GM10847 (cell line): ENCODE results near the gene SHROOM3.

Experiments used
- POLR2A ChIP-seq: IDR thresholded peaks from 2 replicates; pipeline ENCODE4 v1.6.1; 2011; ENCODE audit not compliant: insufficient read length; ENCODE audit errors: extremely low read depth

The SHROOM3 gene

DNA sequence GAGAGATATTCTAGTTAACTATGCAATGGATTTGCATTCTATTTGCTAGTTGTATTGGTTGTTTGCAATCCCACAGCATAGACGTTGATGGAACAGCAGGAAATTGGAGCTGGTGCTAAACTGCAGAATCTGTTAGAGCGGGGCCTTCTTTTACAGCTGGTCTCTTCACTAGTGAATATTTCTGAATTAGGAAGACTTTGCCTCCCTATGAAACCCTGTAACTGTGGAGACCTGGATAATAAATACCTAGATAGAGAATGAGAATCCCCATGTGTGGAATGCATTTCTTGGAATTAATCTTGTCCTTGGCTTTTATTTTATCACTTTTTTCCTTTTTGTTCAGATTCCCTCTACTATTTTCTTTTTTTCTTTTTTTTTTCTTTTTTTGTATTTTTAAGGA lies 109.7 kb downstream of the SHROOM3 start:
- no peak for TF ChIP-seq POLR2A

DNA sequence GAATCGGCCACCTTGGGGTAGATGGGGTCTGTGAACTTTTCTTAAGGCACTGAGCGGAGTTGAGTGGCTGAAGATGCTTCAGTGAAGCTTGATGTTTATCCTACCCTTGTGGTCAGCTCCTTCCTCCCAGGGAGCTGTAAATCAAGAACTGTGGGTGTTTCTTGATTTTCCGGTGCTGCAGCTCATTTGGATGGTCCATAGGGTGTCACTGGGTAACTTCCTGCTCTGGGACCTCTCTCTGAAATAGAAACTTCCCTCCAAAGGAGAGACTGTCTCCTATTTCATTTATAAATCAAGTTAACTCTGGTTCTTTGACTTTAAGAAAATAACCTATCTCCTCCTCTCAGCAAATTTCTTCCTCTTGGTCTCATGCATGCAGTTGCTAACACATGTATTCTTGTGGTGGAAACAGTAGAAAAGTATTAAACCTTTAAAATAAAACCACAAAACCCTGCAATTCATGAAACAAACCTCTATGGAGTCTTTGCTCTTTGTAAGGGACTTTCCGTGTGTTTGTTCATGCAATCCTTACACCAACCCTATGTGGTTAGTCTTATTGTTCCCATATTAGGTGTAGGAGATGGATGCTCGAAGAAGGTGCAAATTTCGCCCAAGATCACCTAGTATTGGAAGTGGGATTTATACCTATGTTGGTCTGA lies 110.3 kb downstream of the SHROOM3 start:
- TF ChIP-seq POLR2A = no peak

DNA sequence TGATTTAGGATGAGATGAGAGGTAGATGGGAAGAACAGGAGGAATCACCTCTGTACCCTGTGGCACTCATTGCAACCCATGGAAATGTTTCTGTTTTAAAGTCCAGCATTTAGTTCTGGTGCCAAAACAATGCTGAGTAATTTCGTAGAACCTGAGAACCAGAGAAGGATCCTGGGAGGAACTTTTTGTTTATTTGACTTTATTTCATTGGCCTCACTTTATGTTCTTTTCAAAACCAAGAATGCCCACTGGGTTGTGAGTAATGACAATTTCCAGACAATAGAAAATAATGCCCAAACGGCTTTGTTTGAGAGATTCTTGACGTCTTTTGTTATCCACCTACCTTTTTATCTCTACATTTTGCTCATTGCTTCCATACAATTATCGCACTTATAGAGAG lies 111.3 kb downstream of the SHROOM3 start:
- TF ChIP-seq POLR2A = no peak

DNA sequence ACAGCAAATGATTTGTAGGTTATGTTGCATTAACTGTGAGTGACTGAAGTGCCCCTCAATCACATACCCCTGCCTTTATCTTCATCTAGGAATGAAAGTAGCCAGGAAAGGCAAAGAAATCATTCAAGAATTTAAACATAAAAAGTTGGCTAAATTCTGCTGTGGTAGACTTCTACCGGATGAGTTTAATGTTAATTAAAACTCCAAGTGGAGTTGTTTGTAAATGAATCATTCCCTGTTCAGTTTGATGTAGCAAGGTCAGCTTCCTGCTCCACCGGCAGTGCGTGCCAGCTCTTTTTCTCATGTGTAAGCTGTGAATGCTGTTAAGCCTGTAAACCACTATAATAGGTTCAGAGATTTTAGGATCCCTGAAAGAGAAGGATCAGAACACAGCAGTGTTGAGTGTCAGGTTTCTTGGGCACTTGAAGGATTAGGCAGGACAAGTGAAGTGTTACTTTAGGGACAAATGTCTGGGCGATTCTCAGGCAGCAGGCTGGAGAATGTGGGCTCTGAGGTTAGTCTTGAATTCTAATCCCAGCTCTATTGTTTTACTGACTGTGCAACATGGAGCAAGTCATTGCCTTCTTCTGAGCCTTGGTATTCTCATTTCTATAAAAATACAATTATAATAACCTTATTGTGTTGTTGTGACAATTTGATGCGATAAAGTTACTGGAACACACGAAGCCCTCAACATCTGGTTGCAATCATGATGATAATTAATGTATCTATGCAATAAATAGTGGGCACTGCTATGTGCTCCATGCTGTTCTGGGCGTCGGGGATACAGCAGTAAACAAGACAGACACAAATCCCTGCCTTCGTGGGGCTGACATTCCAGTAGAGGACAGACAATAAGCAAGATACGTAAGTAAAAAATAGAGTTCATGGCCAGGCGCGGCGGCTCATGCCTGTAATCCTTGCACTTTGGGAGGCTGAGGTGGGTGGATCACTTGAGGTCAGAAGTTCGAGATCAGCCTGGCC lies 112.0 kb downstream of the SHROOM3 start:
- TF ChIP-seq POLR2A = no peak

DNA sequence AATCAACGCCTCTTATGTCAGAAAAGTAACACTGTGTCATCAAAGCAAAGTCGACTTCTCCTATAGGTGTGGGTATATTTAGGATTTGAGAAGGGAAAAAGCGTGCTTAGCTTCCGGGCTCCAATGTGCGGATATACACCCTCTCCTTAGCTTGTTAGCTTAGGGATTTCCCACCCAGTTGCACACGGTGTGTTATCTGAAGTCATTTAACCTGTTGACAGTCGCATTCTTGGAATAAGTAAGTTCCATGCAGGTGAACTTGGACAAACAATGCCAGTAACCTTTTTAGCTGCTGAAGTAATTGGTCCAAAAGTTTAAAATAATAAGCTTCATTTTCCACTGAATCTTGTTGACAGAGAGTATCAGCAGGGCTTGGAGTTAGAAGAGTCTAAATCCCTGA lies 113.7 kb downstream of the SHROOM3 start:
- no peak for TF ChIP-seq POLR2A

DNA sequence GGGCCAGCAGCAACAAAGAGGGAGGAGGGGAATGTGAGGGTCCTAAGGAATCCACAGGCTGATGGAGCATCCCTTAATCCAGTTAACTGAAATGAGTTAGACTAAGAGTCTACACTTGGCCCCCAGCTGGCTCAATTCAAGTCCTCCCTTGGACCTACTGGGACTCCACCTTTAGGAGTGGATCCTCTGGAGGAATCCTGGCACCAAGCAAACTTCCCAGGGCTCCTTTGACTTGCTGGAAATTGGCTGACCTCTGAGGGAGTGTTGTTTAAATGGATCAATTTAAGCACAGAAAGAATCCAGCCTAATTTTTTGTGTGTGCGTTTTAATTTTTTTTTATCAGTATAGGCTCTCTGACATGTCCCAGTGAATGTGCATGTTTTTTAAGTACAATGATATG lies 114.7 kb downstream of the SHROOM3 start:
- no peak for TF ChIP-seq POLR2A

DNA sequence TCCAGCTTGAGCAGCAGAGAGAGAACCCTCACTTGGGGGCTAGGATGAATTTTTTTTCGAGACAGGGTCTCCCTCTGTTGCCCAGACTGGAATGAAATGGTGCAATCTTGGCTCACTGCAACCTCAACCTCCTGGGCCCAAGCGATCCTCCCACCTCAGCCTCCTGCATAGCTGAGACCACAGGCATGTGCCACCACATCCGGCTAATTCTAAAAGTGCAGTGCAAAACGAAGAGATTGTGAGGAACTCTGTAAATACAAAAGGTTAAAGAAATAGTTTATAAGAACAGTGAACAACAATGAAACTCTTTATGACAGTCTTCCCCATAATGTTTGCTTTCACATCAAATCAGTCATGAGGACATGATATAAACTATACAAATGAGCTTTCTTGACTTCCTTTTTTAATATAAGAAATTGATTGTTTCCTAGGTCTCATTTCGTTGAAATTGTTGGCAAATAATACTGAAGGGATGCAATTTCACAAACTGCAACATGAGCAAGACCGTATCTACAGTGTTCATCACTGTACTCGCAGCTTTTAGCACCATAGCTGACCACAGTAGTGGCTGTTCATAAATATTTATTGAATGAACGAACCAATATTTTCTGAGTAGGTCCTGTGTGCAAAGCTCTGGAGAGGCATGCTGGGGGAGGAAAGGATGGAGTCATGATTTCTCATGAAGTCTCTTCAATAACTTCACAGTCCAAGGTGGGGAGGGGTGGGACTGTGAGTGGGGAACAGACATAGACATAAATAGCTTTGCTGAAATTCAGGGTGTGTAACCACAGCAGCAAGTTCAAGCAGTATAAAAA lies 116.1 kb downstream of the SHROOM3 start:
- TF ChIP-seq POLR2A = no peak

DNA sequence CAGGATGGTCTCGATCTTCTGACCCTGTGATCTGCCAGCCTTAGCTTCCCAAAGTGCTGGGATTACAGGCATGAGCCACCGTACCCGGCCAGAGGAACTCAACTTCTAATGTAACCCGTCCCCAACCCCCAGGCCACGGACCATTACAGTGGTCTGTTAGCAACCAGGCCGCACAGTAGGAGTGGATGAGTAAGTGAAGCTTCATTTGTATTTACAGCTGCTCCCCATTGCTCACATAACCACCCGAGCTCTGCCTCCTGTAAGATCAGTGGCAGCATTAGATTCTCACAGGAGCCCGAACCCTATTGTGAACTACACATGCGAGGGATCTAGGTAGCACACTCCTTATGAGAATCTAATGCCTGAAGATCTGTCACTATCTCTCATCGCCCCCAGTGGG lies 119.6 kb downstream of the SHROOM3 start:
- TF ChIP-seq POLR2A = no peak

DNA sequence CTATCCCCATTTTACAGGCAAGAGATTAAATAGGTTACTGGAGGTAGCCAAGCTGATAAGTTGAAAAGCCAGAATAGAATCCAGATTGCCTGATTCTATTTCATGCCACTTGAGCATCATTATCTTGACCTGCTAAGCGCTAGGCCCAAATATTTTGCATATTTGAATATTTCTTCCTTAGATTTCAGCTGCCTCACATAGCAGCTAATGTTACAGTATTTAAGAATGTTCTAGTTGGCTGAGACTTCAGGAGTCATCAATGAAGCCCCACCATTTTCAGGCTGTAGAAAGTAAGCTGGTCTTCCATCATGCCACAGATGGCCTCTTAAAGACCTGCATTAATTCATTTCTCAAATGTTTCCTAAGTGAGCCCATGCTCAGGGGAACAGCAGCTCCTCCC lies 121.4 kb downstream of the SHROOM3 start:
- no peak for TF ChIP-seq POLR2A

DNA sequence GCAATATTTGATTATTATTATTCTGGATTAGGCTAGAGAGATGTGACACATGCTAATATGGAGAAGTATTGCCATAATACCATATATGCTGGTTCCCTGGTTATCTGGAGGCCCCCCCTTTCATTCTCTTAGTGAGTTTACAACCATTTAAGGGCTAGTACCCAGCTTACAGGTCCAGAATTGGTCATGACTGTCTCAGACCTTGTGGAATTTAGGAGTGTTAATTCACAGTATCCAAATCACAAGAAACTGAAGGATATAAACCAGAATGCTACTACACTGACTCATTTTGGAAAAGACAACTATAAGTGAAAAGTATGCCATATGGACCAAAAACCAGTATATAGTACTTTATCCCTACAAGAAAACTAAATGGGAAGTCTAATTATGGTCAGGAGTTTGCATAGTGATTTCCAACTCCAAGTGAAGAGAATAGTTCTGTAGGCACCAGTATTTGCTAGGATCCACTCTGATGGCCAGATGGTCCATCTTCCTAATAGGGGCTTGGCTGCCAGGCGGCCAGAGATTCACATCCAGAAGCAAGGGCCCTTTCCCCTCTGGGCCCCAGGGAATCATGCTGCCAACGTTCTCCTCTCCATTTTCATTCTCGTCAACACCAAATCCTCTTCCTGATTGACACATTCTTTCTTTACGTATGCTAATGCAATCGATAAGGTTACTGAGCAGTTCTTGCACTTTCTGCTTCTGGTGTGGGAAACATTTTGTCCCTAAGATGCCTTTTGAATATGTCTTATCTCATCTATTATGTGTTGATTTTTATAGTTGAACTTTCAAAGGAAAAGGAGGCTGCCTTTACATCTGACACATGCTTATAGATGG lies 123.6 kb downstream of the SHROOM3 start:
- TF ChIP-seq POLR2A = no peak

DNA sequence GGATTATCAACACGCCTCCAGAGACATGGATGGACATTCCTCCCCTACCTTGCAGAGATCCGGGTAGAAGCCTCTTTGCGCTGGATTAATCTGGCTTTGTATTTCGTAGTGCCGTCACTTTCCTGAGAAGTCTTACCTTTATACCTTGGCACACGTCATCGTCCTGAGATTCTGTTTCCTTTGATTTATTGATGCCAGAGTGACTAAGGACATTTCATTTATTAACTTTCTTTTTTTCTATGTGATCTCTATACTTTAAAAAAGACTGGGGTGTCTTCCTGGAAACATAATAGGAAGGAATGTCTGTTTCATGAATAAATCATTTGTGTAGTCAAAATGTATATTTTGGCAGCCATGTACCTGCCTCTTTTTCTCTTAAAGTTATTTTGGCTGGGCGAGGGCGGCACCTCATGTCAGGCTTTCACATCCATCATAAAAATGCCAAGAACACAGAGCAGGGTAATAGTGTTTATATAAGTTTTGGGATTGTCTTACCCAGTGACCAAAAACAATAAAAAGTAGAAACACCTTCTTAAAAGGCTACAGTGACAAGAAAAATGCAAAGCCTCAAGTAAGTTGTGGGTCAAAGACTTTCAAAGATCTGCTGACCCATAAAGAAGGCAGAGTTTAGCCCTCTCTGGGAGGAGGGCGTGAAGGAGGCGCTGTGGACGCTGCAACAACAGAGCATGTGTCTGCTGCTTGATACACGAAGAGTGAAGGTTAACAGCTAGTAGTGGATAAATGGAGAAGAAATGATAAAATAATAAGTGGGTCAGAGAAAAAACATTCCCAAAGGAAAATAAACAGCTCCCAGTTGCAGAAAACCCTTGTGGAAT lies 124.4 kb downstream of the SHROOM3 start:
- no peak for TF ChIP-seq POLR2A

DNA sequence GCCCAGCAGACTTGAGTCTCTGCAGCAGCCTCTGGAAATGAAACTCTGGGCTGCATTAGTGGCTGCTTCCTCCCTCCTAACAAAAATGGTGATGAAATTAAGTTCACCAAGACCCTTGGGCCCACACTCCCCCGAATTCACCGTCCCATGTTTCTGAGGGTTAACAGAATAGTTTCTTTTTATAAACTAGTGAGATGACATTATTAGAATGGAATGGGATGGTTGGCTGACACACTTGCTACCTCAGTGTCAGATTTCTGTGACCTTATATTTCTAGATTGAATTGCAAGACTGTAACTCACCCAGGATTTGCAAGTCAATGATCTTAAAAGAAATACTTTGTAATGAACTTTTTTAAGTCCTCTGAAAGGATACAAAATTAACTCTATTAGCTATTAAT lies 127.1 kb downstream of the SHROOM3 start:
- TF ChIP-seq POLR2A = no peak

DNA sequence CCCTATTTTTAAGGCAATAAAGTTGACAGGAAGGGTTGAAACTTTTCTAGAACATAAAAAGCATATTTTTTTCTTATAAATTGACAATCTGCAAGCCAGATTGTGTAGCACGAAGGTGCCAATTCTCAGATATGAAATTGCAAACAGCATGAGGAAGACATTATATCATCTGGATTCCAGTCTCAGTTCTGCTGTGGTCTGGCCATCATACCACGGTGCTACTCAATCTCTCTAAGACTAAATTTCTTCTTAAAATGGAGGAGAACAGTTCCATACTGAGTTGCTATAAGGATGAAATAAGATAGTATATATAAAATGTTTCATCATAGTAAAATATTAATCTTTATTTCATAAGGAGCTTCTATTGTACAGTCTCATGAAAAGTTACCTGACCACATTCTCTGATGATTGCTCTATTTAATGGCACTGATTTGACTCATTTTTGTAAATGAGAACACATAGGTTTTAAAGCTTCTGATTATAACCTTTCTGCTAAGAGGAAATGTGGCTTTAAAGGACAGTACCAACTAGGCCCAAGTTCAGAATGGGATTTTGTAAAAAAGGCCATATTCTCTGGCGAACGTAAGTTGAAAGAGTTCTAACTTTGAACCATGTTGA lies 127.9 kb downstream of the SHROOM3 start:
- TF ChIP-seq POLR2A = no peak

DNA sequence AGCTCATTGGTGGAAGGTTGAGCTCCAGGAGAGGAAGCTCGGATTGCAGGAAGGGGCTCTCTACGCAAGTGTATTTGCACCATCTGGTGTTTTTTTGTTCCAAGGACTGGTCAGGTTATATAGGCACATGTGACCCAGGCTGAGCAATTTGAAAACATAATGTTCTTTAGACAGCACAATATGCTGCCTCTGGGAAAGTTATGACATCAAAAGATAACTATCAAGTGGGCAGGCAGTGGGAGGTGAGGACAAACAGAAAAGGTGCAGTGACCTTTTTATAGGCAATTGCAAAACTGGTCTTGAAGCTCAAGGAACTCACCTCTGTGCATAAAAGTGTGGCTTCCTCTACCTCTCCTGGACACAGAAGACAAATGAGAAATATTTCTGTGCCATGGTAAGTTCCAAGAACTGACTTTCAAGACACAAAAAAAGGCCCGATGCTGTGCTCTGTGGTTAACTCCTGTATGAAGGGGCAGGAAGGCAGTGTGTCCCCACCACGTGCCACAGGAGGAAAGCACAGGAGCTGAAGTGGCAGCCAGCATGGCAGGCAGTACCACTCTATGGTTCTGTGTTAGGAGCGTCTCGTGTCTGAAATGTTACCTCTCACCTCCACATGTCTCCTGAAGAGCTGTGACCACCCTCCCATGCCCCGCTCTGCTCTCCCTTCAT lies 128.6 kb downstream of the SHROOM3 start:
- TF ChIP-seq POLR2A = no peak
